GM12892 (cell line): Measurements from ENCODE around the gene PARD6G.

Experiments
- POLR2A ChIP-seq: IDR thresholded peaks from 2 replicates; pipeline ENCODE4 v1.6.1; 2011; ENCODE audit warnings: low read depth, low read length, control low read depth
- POLR2AphosphoS5 ChIP-seq: IDR thresholded peaks from 2 replicates; pipeline ENCODE4 v1.6.1; 2011; ENCODE audit warnings: low read depth, low read length, control low read depth
- TAF1 ChIP-seq: IDR thresholded peaks from 2 replicates; pipeline ENCODE4 v1.6.1; 2011; ENCODE audit warnings: low read depth, mild to moderate bottlenecking, control low read depth, low read length, borderline replicate concordance

DNA sequence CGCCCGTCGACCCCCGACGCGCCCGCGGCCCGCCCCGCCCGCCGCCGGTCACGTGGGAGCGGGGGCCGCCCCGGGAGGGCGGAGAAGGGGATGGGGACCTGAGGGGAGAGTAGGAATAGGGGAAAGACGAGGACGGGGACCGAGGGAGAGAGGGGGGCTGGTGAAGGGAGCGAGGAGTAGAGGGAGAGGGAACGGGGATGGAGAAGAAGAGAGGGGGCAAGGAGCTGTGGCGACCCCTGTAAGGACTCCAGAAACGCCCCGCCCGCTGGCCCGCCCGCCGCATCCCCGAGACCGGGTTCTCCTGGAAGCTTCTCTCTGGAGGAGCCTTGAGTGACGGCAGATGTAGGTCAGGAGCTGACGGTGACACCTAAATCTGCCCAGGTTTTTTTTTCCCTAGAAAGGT is 137.6 kb downstream of the PARD6G start:
- no peak for TF ChIP-seq POLR2A
- no peak for TF ChIP-seq POLR2AphosphoS5
- TF ChIP-seq TAF1: no peak
